Measurements from ENCODE around the gene WWC2.

The WWC2 gene

DNA sequence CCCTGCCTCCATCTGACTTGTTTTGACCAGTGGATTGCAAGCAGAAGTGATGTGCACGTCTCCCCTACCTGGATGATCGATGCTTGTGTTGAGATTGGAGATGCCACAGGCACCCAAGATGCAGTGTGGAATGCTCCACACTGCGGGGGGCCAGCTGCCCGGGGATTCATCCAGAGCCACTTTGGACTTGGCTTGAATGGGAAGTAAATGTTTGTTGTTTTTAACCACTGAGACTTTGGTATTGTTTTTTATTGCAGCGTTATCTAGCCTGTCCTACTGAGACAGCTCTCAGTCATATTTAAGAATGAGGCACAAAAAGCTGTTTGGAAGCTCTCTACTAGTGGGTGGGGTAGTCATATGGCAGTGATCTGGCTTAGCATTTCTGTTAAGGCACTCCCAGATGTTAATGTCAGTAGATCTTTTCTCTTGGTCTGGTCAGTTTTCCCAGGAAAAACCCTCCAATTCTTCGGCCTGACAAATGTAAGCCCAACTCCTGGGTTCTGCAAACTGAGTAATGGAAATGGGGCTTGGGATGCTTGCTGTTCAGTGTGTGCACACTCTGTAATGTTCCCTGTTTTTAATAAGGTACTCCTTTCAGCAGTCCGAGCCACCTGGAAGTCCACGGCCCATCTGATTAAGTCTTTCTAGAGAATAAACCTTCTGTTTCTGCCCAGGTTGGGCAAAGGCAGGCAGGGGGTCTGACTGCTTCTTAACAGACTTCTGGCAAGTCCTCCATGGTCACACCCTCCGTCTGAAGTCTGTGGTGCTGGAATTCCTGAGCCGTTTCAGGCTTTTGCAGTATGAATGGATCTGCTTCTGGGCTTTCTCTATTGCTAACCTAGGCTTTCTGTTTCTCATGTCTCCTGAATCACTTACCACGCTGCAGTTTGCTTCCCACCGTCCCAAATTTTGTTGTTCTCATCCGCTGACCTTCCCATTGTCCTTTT lies 74.8 kb downstream of the WWC2 start:
- no peak for DNase-seq

- DNase-seq, result no peak
Observed at GRCh38 chr4:183175631-183176232, 76.7 kb downstream of the WWC2 start.

DNA sequence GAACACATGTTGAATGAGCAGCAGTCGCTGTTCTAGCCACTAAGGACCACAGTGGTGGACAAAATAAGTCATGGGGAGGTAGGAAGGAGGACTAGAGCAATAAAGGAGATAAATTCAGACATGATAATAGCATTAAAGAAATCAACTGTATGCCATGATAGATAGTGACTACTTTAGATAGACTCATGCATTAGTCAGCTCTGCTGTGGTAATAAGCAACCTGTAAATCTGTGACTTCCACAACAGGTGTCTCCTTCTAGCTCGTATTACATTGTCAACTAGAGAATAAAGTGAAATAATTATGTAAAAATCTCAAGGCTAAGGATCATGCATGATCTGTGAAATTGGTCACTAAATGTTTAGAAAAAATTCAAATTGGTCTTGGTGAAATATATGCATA lies 77.9 kb downstream of the WWC2 start:
- no peak for DNase-seq

DNA sequence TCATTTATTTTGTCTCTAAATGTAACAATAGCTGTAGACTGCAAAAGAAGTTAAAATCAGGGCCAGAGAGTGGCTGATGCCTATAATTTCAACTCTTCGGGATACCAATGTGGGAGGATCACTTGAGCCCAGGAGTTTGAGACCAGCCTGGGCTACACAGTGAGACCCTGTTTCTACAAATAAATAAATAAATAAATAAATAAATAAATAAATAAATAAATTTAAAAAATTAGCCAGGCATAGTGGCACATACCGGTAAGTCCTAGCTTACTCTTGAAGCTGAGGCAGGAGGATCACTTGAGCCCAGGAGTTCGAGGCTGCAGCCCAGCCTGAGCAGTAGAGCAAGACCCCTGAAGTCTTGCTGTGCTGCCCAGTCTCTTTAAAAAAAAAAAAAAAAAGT lies 79.1 kb downstream of the WWC2 start:
- DNase-seq, result no peak

DNA sequence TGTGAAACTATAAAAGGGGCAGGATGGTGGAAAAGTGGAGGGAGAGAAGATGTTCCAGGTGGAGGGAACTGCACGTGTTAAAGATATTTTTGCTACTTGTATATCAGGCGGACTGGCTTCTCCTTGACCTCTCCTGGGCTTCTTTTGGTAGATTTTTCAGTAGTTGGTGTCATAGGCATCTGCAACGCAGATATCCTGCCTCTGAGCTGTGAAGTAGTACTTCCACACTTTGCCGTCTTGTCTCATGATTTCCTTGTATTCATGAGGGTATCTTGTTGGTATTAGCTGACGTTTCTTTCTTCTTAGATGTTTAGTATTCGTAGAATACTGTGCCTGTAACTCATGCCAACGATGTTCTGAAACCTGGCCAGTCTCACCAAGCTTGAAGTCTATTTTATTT lies 81.0 kb downstream of the WWC2 start:
- no peak for DNase-seq

- DNase-seq, result no peak
Observed at GRCh38 chr4:183180621-183181020, 81.6 kb downstream of the WWC2 start.

DNA sequence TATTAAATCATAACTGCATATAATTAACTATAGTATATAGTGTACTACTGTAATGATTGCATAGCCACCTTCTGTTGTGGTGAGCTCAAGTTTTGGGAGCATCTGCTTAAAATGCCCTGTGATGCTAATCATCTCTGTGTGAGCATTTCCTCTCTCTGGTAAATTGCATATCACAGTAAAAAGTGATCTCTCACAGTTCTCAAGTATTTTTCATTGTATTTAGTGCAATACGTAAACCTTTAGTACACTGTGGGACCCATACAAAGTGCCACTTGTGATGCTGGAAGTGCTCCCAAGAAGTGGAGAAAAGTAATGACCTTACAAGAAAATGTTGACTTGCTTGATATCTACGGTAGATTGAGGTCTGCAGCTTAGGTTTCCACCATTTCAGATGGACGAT lies 82.0 kb downstream of the WWC2 start:
- DNase-seq, result no peak

DNA sequence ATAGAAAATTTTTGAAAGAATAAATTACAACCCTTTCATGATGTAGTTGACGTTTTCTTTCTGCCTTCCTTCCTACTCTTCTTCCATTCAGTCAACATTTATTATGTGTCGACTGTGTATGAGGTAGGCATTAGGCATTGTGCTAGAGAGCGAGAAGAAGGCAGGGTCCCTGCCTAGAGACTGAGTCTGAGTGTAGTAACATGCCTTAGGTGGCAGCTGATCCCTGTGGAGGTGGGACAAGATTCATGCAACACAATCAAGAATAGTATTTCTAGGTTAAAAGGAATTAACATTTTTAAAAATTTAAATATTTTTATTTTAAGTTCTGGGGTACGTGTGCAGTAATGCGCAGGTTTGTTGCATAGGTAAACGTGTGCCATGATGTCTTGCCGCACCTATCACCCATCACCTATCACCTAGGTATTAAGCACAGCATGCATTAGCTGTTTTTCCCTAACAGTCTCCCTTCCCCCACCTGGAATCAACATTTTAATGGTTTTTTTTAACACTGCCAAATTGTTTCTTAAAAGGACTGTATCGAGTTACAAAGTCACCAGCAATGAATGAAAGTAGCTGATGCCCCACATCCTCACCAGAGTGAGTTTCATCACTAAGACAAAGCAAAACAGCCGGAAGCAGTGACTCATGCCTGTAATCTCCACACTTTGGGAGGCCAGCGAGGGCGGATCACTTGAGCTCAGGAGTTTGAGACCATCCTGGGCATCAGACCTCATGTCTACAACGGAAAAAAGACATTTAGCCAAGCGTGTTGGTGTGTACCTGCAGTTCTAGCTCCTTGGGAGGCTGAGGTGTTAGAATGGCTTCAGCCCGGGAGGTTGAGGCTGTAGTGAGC lies 84.0 kb downstream of the WWC2 start:
- DNase-seq, result peak; percentile 22

DNA sequence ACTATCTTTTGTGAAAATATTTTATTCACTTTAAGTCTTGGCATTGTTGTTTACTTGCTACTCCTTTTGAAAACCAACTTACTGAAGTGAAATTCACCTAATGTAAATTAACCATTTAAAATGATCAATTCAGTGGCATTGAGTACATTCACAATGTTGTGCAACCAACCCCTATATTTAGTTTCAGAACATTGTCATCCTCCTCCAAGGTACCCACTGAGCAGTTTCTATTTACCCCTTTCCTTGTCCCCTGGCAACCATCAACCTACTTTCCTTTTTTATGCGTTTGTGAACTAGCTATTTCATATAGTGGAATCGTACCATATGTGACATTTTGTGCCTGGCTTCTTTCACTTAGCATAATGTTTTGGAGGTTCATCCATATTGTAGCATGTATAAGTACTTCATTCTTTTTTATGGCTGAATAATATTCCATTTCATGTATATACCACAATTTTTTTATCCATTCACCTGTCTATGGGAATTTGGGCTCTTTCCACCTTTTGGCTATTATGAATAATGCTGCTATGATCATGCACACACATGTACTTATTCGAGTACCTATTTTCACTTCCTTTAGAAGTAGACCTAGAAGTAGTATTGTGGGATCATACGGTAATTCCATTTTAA lies 85.0 kb downstream of the WWC2 start:
- DNase-seq, result no peak

GRCh38 chr4:183185018-183185417 lies 86.0 kb downstream of the WWC2 start:
- peak; percentile 47 for DNase-seq

GRCh38 chr4:183185559-183185958 lies 86.5 kb downstream of the WWC2 start:
- no peak for DNase-seq

- DNase-seq, result no peak
Observed at GRCh38 chr4:183186813-183187212, 87.8 kb downstream of the WWC2 start.

- no peak for DNase-seq
Observed at GRCh38 chr4:183190900-183191527, 92.0 kb downstream of the WWC2 start.

- no peak for DNase-seq
Observed at GRCh38 chr4:183191630-183192029, 92.6 kb downstream of the WWC2 start.

- DNase-seq, result no peak
Observed at GRCh38 chr4:183192571-183192970, 93.5 kb downstream of the WWC2 start.

GRCh38 chr4:183193730-183194338 lies 94.8 kb downstream of the WWC2 start:
- DNase-seq, result peak; percentile 80

GRCh38 chr4:183195534-183195933 lies 96.5 kb downstream of the WWC2 start:
- DNase-seq, result no peak

DNA sequence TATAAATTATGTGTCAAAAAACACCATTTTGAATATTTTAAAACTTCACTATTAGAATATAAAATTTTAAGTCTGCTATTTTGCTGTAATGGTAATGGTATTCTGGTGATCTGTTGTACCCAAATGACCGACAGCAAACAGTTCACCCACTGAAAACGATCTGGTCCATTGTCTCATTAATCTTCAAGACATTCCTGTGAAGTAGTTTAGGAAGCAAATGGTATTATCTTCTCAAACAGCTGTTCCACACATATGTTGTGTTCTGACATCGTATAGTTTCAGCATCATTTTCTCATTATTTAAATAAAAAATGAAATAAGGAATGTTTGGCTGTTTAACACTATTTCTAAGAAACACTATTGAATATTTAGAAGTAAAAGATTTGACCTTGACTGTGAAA lies 98.1 kb downstream of the WWC2 start:
- DNase-seq, result no peak

GRCh38 chr4:183200453-183200852 lies 101.4 kb downstream of the WWC2 start:
- no peak for DNase-seq

- no peak for DNase-seq
Observed at GRCh38 chr4:183201331-183201730, 102.3 kb downstream of the WWC2 start.

DNA sequence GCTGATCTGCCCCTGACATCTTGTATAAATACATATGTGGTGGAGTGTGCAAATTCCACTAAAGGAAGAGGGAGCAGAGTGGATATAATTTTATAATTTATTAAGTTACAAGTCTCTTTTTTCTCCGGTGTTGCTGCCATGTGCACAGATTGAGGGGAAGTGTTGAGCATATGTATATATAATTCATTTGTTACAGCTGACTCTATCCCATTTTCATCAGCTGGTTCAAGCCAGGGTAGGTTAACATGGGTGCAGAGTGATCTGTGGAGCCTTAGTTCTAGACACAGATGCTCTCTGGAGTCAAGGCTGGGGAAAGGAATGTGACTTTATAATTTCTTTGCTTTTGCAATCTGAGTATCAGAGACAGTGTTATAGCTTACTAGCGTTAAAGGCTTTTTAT lies 103.5 kb downstream of the WWC2 start:
- DNase-seq, result no peak

GRCh38 chr4:183204793-183205192 lies 105.7 kb downstream of the WWC2 start:
- DNase-seq, result no peak

All from hematopoietic multipotent progenitor cell treated with erythropoietin and hydrocortisone succinate and interleukin-3 and kit ligand, for 6 days (in vitro differentiated cells).